ENCODE data around the gene UGGT1. TPM values are rescaled to one million over a fixed set of nuclear protein-coding genes. Genes with fewer than 3 reads are reported as not detected.

The UGGT1 gene
- total and polyA plus RNA-seq, 10 donors, result 4.0 to 64.6 (median 48.1) TPM

DNA sequence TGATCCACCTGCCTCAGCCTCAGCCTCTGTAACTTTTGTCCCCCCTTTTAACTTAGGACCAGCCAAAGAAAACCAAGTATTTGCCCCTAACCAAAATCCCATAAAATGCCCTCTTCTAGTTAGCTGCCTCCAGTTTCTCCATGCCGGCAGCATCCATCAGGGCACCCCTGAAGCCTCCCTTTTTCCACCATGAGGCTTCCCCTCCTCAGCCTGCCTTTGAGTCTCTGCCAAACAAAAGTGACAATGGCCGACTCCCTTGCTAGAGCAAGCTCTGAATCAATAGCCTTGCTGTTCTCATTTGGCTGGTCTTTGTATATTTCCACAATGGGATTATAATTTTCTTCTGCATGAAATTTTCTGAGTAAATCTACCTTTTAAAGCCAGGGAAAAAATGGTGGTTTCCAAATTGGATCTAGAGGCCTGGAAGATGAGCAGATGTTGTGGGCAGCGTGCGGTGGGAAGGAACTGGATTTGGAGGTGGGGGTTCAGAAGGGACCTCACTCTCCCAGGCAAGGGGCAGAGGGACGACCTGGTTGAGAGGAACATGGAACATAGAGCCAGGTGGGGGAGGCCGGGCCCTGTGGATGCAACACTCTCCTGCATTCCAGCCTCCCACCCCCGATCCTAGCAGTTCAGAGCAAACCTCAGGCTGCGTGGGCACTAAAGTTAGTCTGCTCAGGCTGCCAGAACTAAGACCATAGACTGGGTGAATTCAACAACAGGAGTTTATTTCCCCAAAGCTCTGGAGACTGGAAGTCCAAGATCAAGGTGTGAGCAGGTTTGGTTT lies 147.1 kb downstream of the UGGT1 start:
- intact Hi-C loops (cut with DNase I; ENCODE audit: low total_unique reads), result no loop called here
- WGBS, 5 donors, result 88 to 95% (median 92%) methylated on average over 8 of the region's 8 CpGs
- TF ChIP-seq CTCF (IDR thresholded peaks at IDR 0.05 in 8 of 11, conservative IDR thresholded peaks at IDR 0.05 in 3 of 11), result no peak
- TF ChIP-seq POLR2A (IDR thresholded peaks at IDR 0.05), result no peak
- no peak for TF ChIP-seq POLR2AphosphoS5 (IDR thresholded peaks at IDR 0.05)
- Histone ChIP-seq H3K36me3 (no peaks in the 10 kb centered on the region), H3K4me3 (no peak overlapping the region), H3K9me3 (no peaks in the 10 kb centered on the region), H3K27me3 (replicated peaks in 1 of 7) (peaks cover 0 to 1% (median 0%) of the 10 kb centered on the region in 7 donors), H3K27ac (no peak overlapping the region), H3K4me1 (peaks cover 0 to 10% (median 4%) of the 10 kb centered on the region in 6 donors)
- no peak for DNase-seq

- no peaks in the 10 kb centered on the region for H3K36me3 ChIP-seq
- DNase-seq, result no peak
- H3K4me3 ChIP-seq, result no peak overlapping the region
- TF ChIP-seq POLR2AphosphoS5 (IDR thresholded peaks at IDR 0.05), result no peak
- no peak for TF ChIP-seq POLR2A (IDR thresholded peaks at IDR 0.05)
- TF ChIP-seq CTCF (IDR thresholded peaks at IDR 0.05 in 8 of 11, conservative IDR thresholded peaks at IDR 0.05 in 3 of 11), result no peak
- no peak overlapping the region for H3K27ac ChIP-seq
- no peaks in the 10 kb centered on the region for H3K9me3 ChIP-seq
- no peaks in the 10 kb centered on the region for H3K4me1 ChIP-seq
- WGBS, 5 donors, result 86 to 94% (median 91%) methylated on average over 3 of the region's 3 CpGs
- intact Hi-C loops (cut with DNase I; ENCODE audit: low total_unique reads), result no loop called here
- H3K27me3 ChIP-seq (replicated peaks in 1 of 7), result no peaks in the 10 kb centered on the region
These were observed 150.9 kb downstream of the UGGT1 start for GRCh38 chr2:128241896-128242295.

Small RNA genes within 50 kb of the gene (small RNA-seq; reads per million reads assigned to genes)
- gene AC108059.2, result 0 reads per million in 4 donors
- 0 to 0.08 (median 0) reads per million in 4 donors for gene AC108059.3
- 0 reads per million in 4 donors for gene DYNLT3P2
- 0 reads per million in 4 donors for gene RF00019

Other genes with a start within 250 kb of the UGGT1 start
- gene POLR2D, start 233.0 kb upstream of the UGGT1 start, total RNA-seq, result 10 to 100 TPM; 16.1 to 29.8 (median 25.6) TPM
- gene POLR2D, start 233.0 kb upstream of the UGGT1 start, polyA plus RNA-seq, result 10 to 100 TPM; 11.4 to 16.0 (median 13.4) TPM
- 10 to 100 TPM; 12.9 to 17.2 (median 15.0) TPM for gene AMMECR1L, start 205.2 kb upstream of the UGGT1 start, total RNA-seq
- 1 to 10 TPM; 4.8 to 8.3 (median 7.7) TPM for gene AMMECR1L, start 205.2 kb upstream of the UGGT1 start, polyA plus RNA-seq
- gene SAP130, start 63.1 kb upstream of the UGGT1 start, total RNA-seq, result 10 to 100 TPM; 13.2 to 23.5 (median 17.8) TPM
- 1 to 10 TPM; 3.6 to 5.7 (median 5.1) TPM for gene SAP130, start 63.1 kb upstream of the UGGT1 start, polyA plus RNA-seq
- 10 to 100 TPM; 52.2 to 99.5 (median 66.7) TPM for gene HS6ST1, start 227.7 kb downstream of the UGGT1 start, total RNA-seq
- gene HS6ST1, start 227.7 kb downstream of the UGGT1 start, polyA plus RNA-seq, result 10 to 100 TPM in 1 of 3 donors, 1 to 10 TPM in 2; 7.2 to 24.7 (median 9.2) TPM

All from spleen (tissue), 11 donors.